ENCODE data around the gene PMF1. TPM values are rescaled to one million over a fixed set of nuclear protein-coding genes. Genes with fewer than 3 reads are reported as not detected.

PMF1 gene
- total RNA-seq, 4 donors from 2014 or later: 40.8 to 64.9 (median 53.5) TPM

DNA sequence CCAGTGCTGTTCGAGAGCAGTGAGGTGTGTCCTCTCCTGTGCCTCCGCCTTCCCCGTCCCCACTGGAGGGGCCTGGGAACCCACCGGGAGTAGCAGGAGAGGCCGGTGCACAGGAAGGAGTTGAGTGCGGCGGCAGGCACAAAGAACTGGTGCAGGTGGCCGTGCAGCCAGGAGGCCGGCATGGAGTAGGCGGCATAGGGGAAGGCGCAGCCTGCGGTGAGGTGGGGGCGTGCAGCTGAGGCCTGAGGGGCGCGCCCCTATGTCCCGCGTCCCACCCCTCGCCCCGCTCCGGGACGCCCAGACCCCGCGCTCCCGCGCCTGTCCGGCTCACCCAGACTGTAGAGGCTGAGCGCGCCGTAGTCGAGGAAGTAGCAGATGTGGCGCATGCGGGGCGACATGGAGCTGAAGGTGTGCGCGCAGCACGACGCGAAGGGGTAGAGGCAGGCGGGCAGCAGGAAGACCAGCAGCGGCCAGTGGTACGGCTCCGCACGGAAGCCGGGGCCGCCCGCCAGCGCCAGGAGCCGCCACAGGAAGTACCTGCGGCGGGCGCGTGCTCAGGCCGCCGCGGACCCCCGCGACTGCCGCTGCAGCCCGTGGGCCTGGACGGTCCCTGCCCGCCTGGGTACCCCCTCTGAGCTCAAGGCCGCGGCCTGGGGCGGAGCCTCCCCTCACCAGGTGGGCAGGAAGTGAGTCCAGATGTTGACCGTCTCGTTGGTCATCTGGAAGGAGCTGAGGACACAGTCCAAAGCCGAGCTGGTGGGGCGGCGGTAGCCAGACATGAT, 32.8 kb downstream of the PMF1 start:
- peaks cover 10 to 39% (median 13%) of the 10 kb centered on the region in 3 donors for H3K36me3 ChIP-seq
- H3K4me1 ChIP-seq: peaks cover 20 to 47% (median 30%) of the 10 kb centered on the region in 3 donors
- WGBS, 2 donors: 0 to 18% methylated on average over 5 of the region's 69 CpGs
- no peaks in the 10 kb centered on the region for H3K9me3 ChIP-seq
- H3K4me3 ChIP-seq: peak overlapping the region in 3 of 4 donors; percentile 23 to 62 (median 41)
- intact Hi-C loops (cut with DNase I): no loop called here
- H3K27ac ChIP-seq: no peak overlapping the region
- DNase-seq: no peak
- no peak for TF ChIP-seq POLR2A (IDR thresholded peaks at IDR 0.05)
- TF ChIP-seq, protein P1, sequence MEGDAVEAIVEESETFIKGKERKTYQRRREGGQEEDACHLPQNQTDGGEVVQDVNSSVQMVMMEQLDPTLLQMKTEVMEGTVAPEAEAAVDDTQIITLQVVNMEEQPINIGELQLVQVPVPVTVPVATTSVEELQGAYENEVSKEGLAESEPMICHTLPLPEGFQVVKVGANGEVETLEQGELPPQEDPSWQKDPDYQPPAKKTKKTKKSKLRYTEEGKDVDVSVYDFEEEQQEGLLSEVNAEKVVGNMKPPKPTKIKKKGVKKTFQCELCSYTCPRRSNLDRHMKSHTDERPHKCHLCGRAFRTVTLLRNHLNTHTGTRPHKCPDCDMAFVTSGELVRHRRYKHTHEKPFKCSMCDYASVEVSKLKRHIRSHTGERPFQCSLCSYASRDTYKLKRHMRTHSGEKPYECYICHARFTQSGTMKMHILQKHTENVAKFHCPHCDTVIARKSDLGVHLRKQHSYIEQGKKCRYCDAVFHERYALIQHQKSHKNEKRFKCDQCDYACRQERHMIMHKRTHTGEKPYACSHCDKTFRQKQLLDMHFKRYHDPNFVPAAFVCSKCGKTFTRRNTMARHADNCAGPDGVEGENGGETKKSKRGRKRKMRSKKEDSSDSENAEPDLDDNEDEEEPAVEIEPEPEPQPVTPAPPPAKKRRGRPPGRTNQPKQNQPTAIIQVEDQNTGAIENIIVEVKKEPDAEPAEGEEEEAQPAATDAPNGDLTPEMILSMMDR (IDR thresholded peaks at IDR 0.05): no peak
- H3K27me3 ChIP-seq: peaks cover 0 to 21% (median 0%) of the 10 kb centered on the region in 4 donors

DNA sequence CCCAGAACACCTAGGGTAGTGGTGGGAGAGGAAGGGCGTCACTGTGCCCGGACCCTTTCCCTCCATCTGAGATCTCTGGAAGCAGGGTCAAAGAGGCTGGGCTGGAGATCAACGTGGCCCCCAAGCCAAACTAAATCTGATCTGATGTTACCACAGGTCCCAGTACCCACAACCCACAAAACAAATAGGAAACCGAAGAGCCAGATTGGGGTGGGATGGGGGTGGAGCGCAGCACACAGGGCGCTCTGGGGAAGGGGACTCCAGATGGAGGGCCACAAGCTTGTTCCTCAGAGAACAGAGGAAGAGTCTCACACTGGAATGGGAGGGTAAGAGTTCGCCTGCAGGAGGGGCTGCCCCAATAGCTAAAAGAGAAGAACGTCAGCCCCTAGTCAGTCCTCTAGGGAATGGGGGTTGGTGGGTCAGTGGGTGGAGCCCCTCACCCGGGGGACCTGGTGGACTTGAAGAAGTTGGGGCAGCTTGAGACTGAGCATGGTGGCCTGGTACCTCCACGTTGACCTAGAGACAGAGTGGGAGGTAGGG, 33.5 kb downstream of the PMF1 start:
- peak overlapping the region in 1 of 4 donors; percentile 62 for H3K4me3 ChIP-seq
- DNase-seq: no peak
- intact Hi-C loops (cut with DNase I): no loop called here

DNA sequence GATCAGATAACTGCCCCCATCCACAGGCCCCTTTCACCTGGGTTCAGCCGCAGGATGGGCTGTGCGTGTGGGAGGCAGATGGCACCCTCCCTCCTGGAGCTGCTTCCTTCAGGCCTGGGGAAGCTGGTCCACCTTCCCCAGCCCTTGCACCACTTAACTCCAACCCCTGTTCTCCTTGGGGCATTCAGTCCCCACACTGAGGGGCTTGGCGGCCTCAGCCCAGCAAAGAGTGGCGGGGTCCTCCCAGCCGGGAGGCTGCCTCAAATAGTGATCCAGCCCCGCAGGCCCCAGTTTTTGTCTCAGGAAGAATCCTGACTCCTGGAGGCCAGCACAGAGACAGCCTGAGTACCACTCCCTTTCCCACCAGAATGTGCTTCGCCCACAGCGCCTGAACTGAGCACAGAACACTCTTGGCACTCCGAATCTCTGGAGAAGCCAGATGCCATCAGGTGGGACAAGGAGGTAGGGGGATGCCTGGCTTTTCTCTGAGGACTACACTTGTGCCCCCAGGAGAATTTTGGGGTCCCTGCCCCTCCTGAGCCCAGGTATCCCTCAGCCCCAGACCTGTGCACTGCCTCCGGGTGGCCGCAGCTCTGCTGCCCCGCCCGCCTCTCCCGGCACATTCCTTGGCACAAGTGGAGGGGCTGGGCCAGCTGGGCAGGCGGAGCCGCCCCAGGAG, 34.1 kb downstream of the PMF1 start:
- TF ChIP-seq, protein P1 (IDR thresholded peaks at IDR 0.05): peak in 1 of 6 experiments; percentile 6
- no peak for TF ChIP-seq POLR2A (IDR thresholded peaks at IDR 0.05)
- Histone ChIP-seq H3K4me3 (no peak overlapping the region), H3K4me1 (peaks cover 20 to 46% (median 30%) of the 10 kb centered on the region in 3 donors), H3K36me3 (peaks cover 23 to 39% (median 26%) of the 10 kb centered on the region in 3 donors), H3K27me3 (peaks cover 0 to 21% (median 0%) of the 10 kb centered on the region in 4 donors), H3K9me3 (no peaks in the 10 kb centered on the region), H3K27ac (peak overlapping the region in 1 of 4 donors; percentile 5)
- intact Hi-C loops (cut with DNase I): no loop called here
- DNase-seq: no peak
- 24 to 33% methylated on average over 2 to 7 of the region's 16 CpGs for WGBS, 2 donors

More for the DNA sequence above, 33.5 kb downstream of the PMF1 start:
- Histone ChIP-seq H3K4me1 (peaks cover 20 to 46% (median 30%) of the 10 kb centered on the region in 3 donors), H3K27ac (peak overlapping the region in 1 of 4 donors; percentile 5), H3K36me3 (peaks cover 17 to 39% (median 20%) of the 10 kb centered on the region in 3 donors), H3K9me3 (no peaks in the 10 kb centered on the region), H3K27me3 (peaks cover 0 to 21% (median 0%) of the 10 kb centered on the region in 4 donors)
- TF ChIP-seq, protein P1 (IDR thresholded peaks at IDR 0.05): no peak
- TF ChIP-seq POLR2A (IDR thresholded peaks at IDR 0.05): no peak
- 58 to 63% methylated on average over 7 of the region's 10 CpGs for WGBS, 2 donors

DNA sequence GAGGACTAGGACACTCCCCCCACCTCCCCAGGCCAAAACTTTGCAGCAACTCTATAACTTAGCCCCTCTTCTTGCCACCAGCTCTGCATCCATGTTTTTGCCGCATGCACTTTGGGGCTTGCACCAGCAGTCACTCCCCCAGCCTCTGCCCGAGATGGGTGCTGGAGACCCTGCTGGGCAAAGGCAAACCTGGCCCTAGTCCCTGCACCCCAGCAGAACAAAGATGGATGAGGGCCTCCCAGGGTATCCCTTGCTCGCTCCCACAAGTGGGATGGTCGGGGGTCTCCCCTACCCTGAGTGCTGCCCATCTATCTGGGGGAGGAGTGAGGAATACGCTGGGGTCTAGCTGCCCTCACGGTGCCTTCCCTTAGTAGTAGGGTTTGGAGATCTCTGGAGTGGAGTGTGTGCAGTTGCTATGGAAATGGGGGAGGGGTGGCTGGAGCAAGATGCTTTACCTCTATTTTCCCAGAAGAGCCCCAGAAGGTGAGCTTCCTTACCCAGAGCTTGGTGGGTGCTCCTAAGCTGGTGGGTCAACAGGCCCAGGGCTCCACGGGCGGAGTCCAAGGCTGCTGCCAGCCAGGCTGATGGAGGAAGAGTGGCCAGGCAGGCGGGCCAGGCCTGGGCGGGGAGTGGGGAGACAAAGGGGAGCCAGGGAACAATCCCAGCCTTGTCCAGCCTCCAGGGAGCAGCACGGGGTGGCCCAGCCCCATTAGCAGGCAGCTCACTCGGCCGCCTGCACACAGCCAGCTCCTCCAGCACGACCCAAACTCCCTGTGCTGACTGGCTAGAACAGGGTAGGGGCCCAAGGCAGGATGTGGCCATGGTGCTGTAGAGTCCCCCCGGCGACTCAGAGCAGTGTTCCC, 34.9 kb downstream of the PMF1 start, which contains the start of gene PAQR6:
PAQR6 (minus strand) TSS at position 597 of the 863 bp plus-strand sequence. CDS start 1,325 bp downstream, outside the sequence.
- peaks cover 0 to 21% (median 0%) of the 10 kb centered on the region in 4 donors for H3K27me3 ChIP-seq
- H3K4me1 ChIP-seq: peaks cover 20 to 50% (median 30%) of the 10 kb centered on the region in 3 donors
- H3K9me3 ChIP-seq: no peaks in the 10 kb centered on the region
- intact Hi-C loops (cut with DNase I): no loop called here
- peaks cover 27 to 40% (median 33%) of the 10 kb centered on the region in 3 donors for H3K36me3 ChIP-seq
- no peak for TF ChIP-seq POLR2A (IDR thresholded peaks at IDR 0.05)
- TF ChIP-seq, protein P1 (IDR thresholded peaks at IDR 0.05): no peak
- H3K4me3 ChIP-seq: no peak within 1 kb of the TSS
- DNase-seq: no peak
- H3K27ac ChIP-seq: peak within 1 kb of the TSS in 2 of 4 donors; percentile 5 to 28
- 32 to 42% methylated on average over 3 to 4 of the region's 16 CpGs for WGBS, 2 donors

Data from esophagus squamous epithelium (tissue), 5 donors.